ENCODE measurements around the gene PCNP.
"Not testable (repeated sequence)": the region's sequence is repeated elsewhere in the genome, so short reads cannot be mapped to it uniquely, and the experiment has no call there.

The PCNP gene

DNA sequence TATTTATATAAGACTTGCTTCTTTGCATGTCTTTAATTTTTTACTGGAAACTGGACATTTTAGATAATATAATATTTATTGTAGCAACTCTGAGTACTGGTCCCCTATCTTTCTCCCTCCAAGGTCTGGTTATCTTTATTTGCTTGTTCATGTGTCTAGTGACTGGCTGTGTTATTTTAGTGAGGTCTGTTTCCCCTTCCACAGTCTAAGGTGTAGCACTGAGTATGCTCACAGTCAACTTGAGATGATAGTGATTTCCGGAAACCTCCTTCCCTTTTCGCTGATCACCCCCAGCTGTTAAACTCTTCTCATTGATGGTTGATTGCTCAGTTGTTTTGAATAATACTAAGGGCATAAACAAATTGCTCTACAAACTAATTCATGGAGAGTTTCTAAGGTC, 37.0 kb downstream of the PCNP start:
- no peak overlapping the region for H3K27ac ChIP-seq
- TF ChIP-seq, protein P1, sequence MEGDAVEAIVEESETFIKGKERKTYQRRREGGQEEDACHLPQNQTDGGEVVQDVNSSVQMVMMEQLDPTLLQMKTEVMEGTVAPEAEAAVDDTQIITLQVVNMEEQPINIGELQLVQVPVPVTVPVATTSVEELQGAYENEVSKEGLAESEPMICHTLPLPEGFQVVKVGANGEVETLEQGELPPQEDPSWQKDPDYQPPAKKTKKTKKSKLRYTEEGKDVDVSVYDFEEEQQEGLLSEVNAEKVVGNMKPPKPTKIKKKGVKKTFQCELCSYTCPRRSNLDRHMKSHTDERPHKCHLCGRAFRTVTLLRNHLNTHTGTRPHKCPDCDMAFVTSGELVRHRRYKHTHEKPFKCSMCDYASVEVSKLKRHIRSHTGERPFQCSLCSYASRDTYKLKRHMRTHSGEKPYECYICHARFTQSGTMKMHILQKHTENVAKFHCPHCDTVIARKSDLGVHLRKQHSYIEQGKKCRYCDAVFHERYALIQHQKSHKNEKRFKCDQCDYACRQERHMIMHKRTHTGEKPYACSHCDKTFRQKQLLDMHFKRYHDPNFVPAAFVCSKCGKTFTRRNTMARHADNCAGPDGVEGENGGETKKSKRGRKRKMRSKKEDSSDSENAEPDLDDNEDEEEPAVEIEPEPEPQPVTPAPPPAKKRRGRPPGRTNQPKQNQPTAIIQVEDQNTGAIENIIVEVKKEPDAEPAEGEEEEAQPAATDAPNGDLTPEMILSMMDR (conservative IDR thresholded peaks at IDR 0.05) = no peak

GRCh38 chr3:101613014-101613413, 39.0 kb downstream of the PCNP start:
- H3K27ac ChIP-seq = not testable (repeated sequence)

DNA sequence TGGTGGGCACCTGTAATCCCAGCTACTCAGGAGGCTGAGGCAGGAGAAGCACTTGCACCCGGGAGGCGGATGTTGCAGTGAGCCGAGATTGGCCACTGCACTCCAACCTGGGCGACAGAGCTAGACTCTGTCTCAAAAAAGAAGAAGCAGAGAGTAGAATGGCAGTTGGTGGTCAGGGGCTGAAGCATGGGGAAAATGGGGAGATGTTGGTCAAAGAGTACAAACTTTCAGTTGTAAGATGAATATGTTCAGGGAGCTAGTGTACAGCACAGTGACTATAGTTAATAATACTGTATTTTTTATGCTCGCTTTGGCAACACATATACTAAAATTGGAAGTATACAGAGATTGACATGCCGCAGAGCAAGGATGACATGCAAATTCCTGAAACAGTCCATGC, 41.5 kb downstream of the PCNP start:
- no peak overlapping the region for H3K27ac ChIP-seq
- TF ChIP-seq, protein P1 (conservative IDR thresholded peaks at IDR 0.05) = no peak

GRCh38 chr3:101617478-101617877, 43.5 kb downstream of the PCNP start:
- H3K27ac ChIP-seq = no peak overlapping the region
- TF ChIP-seq, protein P1 (conservative IDR thresholded peaks at IDR 0.05) = no peak

GRCh38 chr3:101618726-101619125, 44.7 kb downstream of the PCNP start:
- H3K27ac ChIP-seq = no peak overlapping the region
- TF ChIP-seq, protein P1 (conservative IDR thresholded peaks at IDR 0.05) = no peak

GRCh38 chr3:101619734-101620133, 45.8 kb downstream of the PCNP start:
- TF ChIP-seq, protein P1 (conservative IDR thresholded peaks at IDR 0.05) = no peak
- H3K27ac ChIP-seq = no peak overlapping the region

DNA sequence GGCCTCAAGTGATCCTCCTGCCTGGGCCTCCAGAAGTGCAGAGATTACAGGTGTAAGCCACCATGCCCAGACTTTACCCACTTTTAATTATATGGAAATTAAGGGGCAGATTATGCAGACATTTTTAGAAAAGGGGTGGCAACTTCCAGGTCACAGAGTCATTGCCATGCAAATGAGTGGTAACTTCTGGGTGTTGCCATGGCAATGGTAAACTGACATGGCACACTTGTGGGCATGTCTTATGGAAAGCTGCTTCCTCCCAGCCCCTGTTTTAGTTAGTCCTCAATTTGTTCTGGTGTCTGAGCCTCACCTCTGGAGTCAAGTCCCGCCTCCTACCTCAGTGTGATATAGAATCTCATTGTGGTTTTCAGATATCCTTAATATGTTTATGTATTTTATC, 49.7 kb downstream of the PCNP start:
- TF ChIP-seq, protein P1 (conservative IDR thresholded peaks at IDR 0.05) = no peak
- H3K27ac ChIP-seq = no peak overlapping the region

GRCh38 chr3:101624857-101625256, 50.9 kb downstream of the PCNP start:
- TF ChIP-seq, protein P1 (conservative IDR thresholded peaks at IDR 0.05) = no peak
- H3K27ac ChIP-seq = no peak overlapping the region

Data from VCaP (cell line).